Progenitor cell of endocrine pancreas (in vitro differentiated cells): ENCODE measurements around the gene CD226. TPM values are rescaled to one million over a fixed set of nuclear protein-coding genes. Genes with fewer than 3 reads are reported as not detected.

Source experiments
- DNase-seq: peaks from one replicate; pipeline ENCODE4 v3.0.0; 2021; ENCODE audit warnings: low spot score; ENCODE audit not compliant: unreplicated experiment
- H3K27ac Mint-ChIP-seq: 2 replicates; pipeline ENCODE4 v1.8.0; 2021; ENCODE audit warnings: mild to moderate bottlenecking, moderate library complexity, mixed read lengths
- H3K27me3 Mint-ChIP-seq: 2 replicates; pipeline ENCODE4 v1.8.0; 2021; ENCODE audit warnings: mixed read lengths
- H3K36me3 Mint-ChIP-seq: 2 replicates; pipeline ENCODE4 v1.8.0; 2022; ENCODE audit warnings: mixed read lengths; ENCODE audit not compliant: insufficient read depth
- H3K4me1 Mint-ChIP-seq: 2 replicates; pipeline ENCODE4 v1.8.0; 2021; ENCODE audit warnings: low read depth, mixed read lengths
- H3K4me3 Mint-ChIP-seq: 2 replicates; pipeline ENCODE4 v1.8.0; 2021; ENCODE audit warnings: low read depth, mild to moderate bottlenecking, moderate library complexity, mixed read lengths
- H3K9me3 Mint-ChIP-seq: 2 replicates; pipeline ENCODE4 v1.8.0; 2021; ENCODE audit warnings: low read depth, mixed read lengths
- CTCF ChIP-seq: fragments of 200-600 bp; sonication (generic); IDR thresholded peaks from one replicate; pipeline ENCODE4 v1.5.0; 2021; ENCODE audit warnings: antibody characterized with exemption, mild to moderate bottlenecking; ENCODE audit not compliant: unreplicated experiment
- total RNA-seq: library from RNA; stranded (reverse); gene quantifications from 2 replicates; pipeline ENCODE4 v1.2.1, GENCODE V29; 2021

CD226 gene
- total RNA-seq, 1 donor from 2014 or later, result 0.55 TPM

GRCh38 chr18:69813559-69813958, 134.1 kb downstream of the CD226 start:
- H3K4me1 Mint-ChIP-seq, result no peaks in the 10 kb centered on the region
- peaks cover 14% of the 10 kb centered on the region for H3K9me3 Mint-ChIP-seq
- H3K27ac Mint-ChIP-seq, result no peak overlapping the region
- no peak overlapping the region for H3K4me3 Mint-ChIP-seq
- TF ChIP-seq CTCF, result no peak
- no peaks in the 10 kb centered on the region for H3K36me3 Mint-ChIP-seq
- no peaks in the 10 kb centered on the region for H3K27me3 Mint-ChIP-seq
- DNase-seq, result no peak

- H3K4me3 Mint-ChIP-seq, result no peak overlapping the region
- H3K4me1 Mint-ChIP-seq, result peaks cover 8% of the 10 kb centered on the region
- no peaks in the 10 kb centered on the region for H3K27me3 Mint-ChIP-seq
These were observed 139.3 kb downstream of the CD226 start for GRCh38 chr18:69808399-69808798.

GRCh38 chr18:69804776-69805501, 142.7 kb downstream of the CD226 start:
- H3K4me3 Mint-ChIP-seq, result no peak overlapping the region
- peaks cover 2% of the 10 kb centered on the region for H3K9me3 Mint-ChIP-seq
- no peaks in the 10 kb centered on the region for H3K36me3 Mint-ChIP-seq
- no peak for TF ChIP-seq CTCF
- no peaks in the 10 kb centered on the region for H3K27me3 Mint-ChIP-seq
- DNase-seq, result no peak
- H3K27ac Mint-ChIP-seq, result no peak overlapping the region
- peaks cover 8% of the 10 kb centered on the region for H3K4me1 Mint-ChIP-seq

More at GRCh38 chr18:69808399-69808798, 139.3 kb downstream of the CD226 start:
- Mint-ChIP-seq H3K27ac (no peak overlapping the region), H3K9me3 (peaks cover 14% of the 10 kb centered on the region), H3K36me3 (no peaks in the 10 kb centered on the region)
- DNase-seq, result no peak
- TF ChIP-seq CTCF, result no peak
